ENCODE results near the gene GPA33.

Gene GPA33

DNA sequence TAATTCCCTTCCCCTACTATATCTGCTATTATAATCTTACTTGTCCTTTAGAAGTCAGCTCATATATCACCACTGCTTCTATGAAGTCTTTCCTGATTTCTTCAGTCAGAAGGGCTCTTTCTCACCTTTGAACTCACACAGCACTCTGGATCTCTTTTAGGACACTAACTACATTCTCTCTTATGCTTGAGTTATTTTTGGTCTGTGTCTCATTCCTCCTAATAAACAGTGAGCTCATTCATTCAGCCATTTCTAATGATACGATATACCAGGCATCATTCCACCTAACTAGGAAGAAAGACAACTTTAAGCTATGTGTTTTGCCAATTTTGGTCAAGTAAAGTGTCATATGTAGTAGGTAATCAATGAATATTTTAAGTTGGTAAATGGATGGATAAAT lies 2.5 kb upstream of the GPA33 start:
- ChIA-PET POLR2A (no interaction called here), CTCF (interaction anchor here (0.6 to 1.9 kb wide), 4 partner anchors 14 to 127 kb away, joined by 4 to 7 read pairs (median 6); no protein-coding TSS in a partner anchor)
- Histone ChIP-seq H3K27ac (ENCODE audit: extremely low read depth, low read depth, low read length) (no peak overlapping the region), H3K9me3 (ENCODE audit: control insufficient read depth, insufficient read depth, low read depth, low read length) (no peaks in the 10 kb centered on the region), H3K36me3 (ENCODE audit: control insufficient read depth in 2 of 2, insufficient read depth in 1 of 2, low read length in 2 of 2) (no peaks in the 10 kb centered on the region), H3K4me3 (ENCODE audit: low read depth, low read length) (no peak overlapping the region), H3K4me1 (ENCODE audit: control insufficient read depth, insufficient read depth, low read length) (0 out of 2 replicates have a peak, but pooled peaks cover 2% of the 10 kb centered on the region)
- no peak for TF ChIP-seq ZBTB7A (tag by site-specific recombination; IDR thresholded peaks at IDR 0.05; ENCODE audit: low read depth)
- no peak for TF ChIP-seq ZNF473 (tag by site-specific recombination; IDR thresholded peaks at IDR 0.05)

DNA sequence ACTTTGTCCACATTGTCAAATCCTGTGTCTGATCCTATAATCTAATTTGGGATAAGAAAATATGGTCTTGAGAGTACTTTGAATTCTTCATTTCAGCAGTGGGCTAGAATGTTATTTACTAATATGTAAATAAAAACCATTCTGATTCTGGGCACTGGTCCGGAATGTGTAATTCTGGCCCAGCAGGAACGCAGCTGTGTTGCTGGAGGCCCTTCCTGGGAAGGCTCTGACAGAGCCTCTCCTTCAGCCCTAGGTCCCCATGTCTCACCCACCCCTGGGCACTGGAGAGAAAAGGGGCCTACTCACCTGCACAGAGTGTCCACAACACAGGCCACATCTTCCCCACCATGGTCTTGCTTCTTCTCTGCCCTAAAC lies 251 bp downstream of the GPA33 start:
- no peaks in the 10 kb centered on the region for H3K4me1 ChIP-seq (ENCODE audit: control insufficient read depth, insufficient read depth, low read length)
- CTCF ChIA-PET, result interaction anchor here (1.0 kb wide), 1 partner anchor 10 kb away, joined by 3 read pairs; no protein-coding TSS in a partner anchor
- H3K27ac ChIP-seq (ENCODE audit: extremely low read depth, low read depth, low read length), result no peak overlapping the region
- no peaks in the 10 kb centered on the region for H3K9me3 ChIP-seq (ENCODE audit: control insufficient read depth, insufficient read depth, low read depth, low read length)
- H3K4me3 ChIP-seq (ENCODE audit: low read depth, low read length), result no peak overlapping the region
- H3K36me3 ChIP-seq (ENCODE audit: control insufficient read depth in 2 of 2, insufficient read depth in 1 of 2, low read length in 2 of 2), result no peaks in the 10 kb centered on the region
- POLR2A ChIA-PET, result no interaction called here
- TF ChIP-seq MZF1 (tag by site-specific recombination; IDR thresholded peaks at IDR 0.05; ENCODE audit: borderline replicate concordance) (no peak), ZNF292 (tag by site-specific recombination; IDR thresholded peaks at IDR 0.05; ENCODE audit: borderline replicate concordance, low read depth) (no peak), ZSCAN16 (tag by site-specific recombination; IDR thresholded peaks at IDR 0.05) (no peak), ZBTB1 (tag by site-specific recombination; IDR thresholded peaks at IDR 0.05) (no peak), ZNF707 (tag by site-specific recombination; IDR thresholded peaks at IDR 0.05) (no peak), ZNF169 (tag by site-specific recombination; IDR thresholded peaks at IDR 0.05) (no peak), ZFP37 (tag by site-specific recombination; IDR thresholded peaks at IDR 0.05) (no peak), TRIM28 (IDR thresholded peaks at IDR 0.05; ENCODE audit: borderline replicate concordance, low read length) (no peak)
- TF ChIP-seq, protein P1, sequence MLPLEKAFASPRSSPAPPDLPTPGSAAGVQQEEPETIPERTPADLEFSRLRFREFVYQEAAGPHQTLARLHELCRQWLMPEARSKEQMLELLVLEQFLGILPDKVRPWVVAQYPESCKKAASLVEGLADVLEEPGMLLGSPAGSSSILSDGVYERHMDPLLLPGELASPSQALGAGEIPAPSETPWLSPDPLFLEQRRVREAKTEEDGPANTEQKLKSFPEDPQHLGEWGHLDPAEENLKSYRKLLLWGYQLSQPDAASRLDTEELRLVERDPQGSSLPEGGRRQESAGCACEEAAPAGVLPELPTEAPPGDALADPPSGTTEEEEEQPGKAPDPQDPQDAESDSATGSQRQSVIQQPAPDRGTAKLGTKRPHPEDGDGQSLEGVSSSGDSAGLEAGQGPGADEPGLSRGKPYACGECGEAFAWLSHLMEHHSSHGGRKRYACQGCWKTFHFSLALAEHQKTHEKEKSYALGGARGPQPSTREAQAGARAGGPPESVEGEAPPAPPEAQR (tag by site-specific recombination; IDR thresholded peaks at IDR 0.05), result no peak
- TF ChIP-seq, protein P2, sequence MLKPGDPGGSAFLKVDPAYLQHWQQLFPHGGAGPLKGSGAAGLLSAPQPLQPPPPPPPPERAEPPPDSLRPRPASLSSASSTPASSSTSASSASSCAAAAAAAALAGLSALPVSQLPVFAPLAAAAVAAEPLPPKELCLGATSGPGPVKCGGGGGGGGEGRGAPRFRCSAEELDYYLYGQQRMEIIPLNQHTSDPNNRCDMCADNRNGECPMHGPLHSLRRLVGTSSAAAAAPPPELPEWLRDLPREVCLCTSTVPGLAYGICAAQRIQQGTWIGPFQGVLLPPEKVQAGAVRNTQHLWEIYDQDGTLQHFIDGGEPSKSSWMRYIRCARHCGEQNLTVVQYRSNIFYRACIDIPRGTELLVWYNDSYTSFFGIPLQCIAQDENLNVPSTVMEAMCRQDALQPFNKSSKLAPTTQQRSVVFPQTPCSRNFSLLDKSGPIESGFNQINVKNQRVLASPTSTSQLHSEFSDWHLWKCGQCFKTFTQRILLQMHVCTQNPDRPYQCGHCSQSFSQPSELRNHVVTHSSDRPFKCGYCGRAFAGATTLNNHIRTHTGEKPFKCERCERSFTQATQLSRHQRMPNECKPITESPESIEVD (tag by site-specific recombination; IDR thresholded peaks at IDR 0.05), result no peak

DNA sequence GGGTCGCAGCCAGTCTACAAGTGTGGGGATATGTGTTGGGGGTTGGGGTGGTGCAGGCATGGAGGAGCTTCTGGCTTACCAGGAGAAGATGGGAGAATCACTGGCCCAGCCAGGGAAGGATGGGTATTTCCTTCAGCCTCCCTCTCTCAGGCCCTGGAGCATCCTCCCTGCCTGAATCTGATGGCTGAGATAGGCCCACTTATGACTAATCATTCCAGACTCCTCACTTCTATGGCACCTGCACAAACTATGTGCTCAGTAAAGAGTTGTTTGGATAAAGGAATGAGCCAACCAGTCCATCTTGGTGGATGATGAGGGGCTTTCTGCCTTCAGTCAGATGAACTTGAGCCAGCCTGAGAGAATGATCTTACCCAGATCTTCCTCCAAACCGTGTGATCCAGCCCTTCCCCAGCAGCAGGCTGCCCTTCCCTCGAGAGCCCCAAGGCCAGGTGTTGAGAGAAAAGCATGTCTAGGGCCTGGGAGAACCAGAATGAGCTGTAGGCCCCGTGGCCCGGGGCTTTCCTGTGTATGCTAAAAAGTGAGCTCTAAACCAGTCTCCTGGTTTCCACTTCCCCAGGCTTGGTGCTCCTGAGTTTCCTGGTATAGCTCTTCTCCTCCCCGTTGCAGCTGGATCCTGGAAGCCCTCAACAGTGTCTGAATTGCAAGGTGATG lies 1.3 kb downstream of the GPA33 start:
- ChIA-PET POLR2A (no interaction called here), CTCF (interaction anchor here (0.5 kb wide), 1 partner anchor 1436 kb away, joined by 3 read pairs; no protein-coding TSS in a partner anchor)

DNA sequence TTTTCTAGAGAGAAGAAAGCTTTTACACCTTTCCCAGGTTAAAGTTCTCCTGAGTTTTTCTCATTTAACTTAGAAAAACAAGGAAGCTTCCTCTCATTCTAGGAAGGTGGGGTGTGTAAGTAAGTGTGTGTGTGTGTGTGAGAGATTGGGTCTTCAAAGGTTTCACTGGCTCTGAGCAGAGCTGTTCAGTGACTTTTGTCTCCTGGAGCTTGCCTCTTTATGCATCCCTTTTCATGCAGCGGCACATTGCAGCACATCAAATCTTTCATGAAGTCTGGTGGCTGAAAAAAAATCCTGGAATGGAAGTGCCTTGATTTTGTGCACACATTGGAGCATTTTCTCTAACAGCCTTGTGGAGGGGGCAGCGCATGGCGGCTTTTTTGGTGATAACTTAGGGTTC lies 3.4 kb downstream of the GPA33 start:
- H3K9me3 ChIP-seq (ENCODE audit: control insufficient read depth, insufficient read depth, low read depth, low read length), result no peaks in the 10 kb centered on the region
- ChIA-PET POLR2A (no interaction called here), CTCF (interaction anchor here (0.7 to 0.9 kb wide), 3 partner anchors 27 to 1162 kb away, joined by 3 to 4 read pairs (median 4); no protein-coding TSS in a partner anchor)
- H3K36me3 ChIP-seq (ENCODE audit: control insufficient read depth in 2 of 2, insufficient read depth in 1 of 2, low read length in 2 of 2), result no peaks in the 10 kb centered on the region
- no peak overlapping the region for H3K4me3 ChIP-seq (ENCODE audit: low read depth, low read length)
- H3K4me1 ChIP-seq (ENCODE audit: control insufficient read depth, insufficient read depth, low read length), result no peaks in the 10 kb centered on the region
- TF ChIP-seq ZNF626 (tag by site-specific recombination; IDR thresholded peaks at IDR 0.05), result no peak
- TF ChIP-seq ZNF211 (tag by site-specific recombination; IDR thresholded peaks at IDR 0.05; ENCODE audit: low read depth), result no peak
- no peak for TF ChIP-seq ZNF121 (tag by site-specific recombination; IDR thresholded peaks at IDR 0.05)
- TF ChIP-seq KLF16 (tag by site-specific recombination; IDR thresholded peaks at IDR 0.05), result no peak
- TF ChIP-seq, protein P3, sequence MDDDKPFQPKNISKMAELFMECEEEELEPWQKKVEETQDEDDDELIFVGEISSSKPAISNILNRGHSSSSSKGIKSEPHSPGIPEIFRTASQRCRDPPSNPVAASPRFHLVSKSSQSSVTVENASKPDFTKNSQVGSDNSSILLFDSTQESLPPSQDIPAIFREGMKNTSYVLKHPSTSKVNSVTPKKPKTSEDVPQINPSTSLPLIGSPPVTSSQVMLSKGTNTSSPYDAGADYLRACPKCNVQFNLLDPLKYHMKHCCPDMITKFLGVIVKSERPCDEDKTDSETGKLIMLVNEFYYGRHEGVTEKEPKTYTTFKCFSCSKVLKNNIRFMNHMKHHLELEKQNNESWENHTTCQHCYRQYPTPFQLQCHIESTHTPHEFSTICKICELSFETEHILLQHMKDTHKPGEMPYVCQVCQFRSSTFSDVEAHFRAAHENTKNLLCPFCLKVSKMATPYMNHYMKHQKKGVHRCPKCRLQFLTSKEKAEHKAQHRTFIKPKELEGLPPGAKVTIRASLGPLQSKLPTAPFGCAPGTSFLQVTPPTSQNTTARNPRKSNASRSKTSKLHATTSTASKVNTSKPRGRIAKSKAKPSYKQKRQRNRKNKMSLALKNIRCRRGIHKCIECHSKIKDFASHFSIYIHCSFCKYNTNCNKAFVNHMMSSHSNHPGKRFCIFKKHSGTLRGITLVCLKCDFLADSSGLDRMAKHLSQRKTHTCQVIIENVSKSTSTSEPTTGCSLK (tag by site-specific recombination; IDR thresholded peaks at IDR 0.05), result no peak
- TF ChIP-seq ZNF302 (tag by site-specific recombination; IDR thresholded peaks at IDR 0.05; ENCODE audit: low read depth), result no peak
- no peak for TF ChIP-seq GFI1B (tag by site-specific recombination; IDR thresholded peaks at IDR 0.05)
- no peak overlapping the region for H3K27ac ChIP-seq (ENCODE audit: extremely low read depth, low read depth, low read length)

More for the DNA sequence above, 1.3 kb downstream of the GPA33 start:
- Histone ChIP-seq H3K4me3 (ENCODE audit: low read depth, low read length) (no peak overlapping the region), H3K4me1 (ENCODE audit: control insufficient read depth, insufficient read depth, low read length) (no peaks in the 10 kb centered on the region), H3K36me3 (ENCODE audit: control insufficient read depth in 2 of 2, insufficient read depth in 1 of 2, low read length in 2 of 2) (no peaks in the 10 kb centered on the region), H3K9me3 (ENCODE audit: control insufficient read depth, insufficient read depth, low read depth, low read length) (no peaks in the 10 kb centered on the region), H3K27ac (ENCODE audit: extremely low read depth, low read depth, low read length) (no peak overlapping the region)
- TF ChIP-seq MEIS1 (CRISPR knock-in tag; IDR thresholded peaks at IDR 0.05; ENCODE audit: borderline replicate concordance) (no peak), ZNF785 (tag by site-specific recombination; IDR thresholded peaks at IDR 0.05) (no peak), ZNF623 (tag by site-specific recombination; IDR thresholded peaks at IDR 0.05) (no peak), ZNF174 (tag by site-specific recombination; IDR thresholded peaks at IDR 0.05) (no peak), ZNF354C (tag by site-specific recombination; IDR thresholded peaks at IDR 0.05; ENCODE audit: borderline replicate concordance, low read depth) (no peak)
